Stimulated activated CD8-positive, alpha-beta memory T cell treated with anti-CD3 and anti-CD28 coated beads, Interleukin-15, amount 100 ng/mL, for 48 hours (primary cell): ENCODE results near the gene PIGH.
"Not testable (repeated sequence)": the region's sequence is repeated elsewhere in the genome, so short reads cannot be mapped to it uniquely, and the experiment has no call there.

ENCODE experiments used
- DNase-seq, 2 donors: peaks; one replicate each; pipeline ENCODE4 v3.0.0-alpha.2; 2020; ENCODE audit warnings: low read depth in 2 of 2

Gene PIGH

GRCh38 chr14:67609642-67610310, 9.7 kb upstream of the PIGH start:
- DNase-seq: no peak

GRCh38 chr14:67607646-67608045, 7.6 kb upstream of the PIGH start:
- DNase-seq: no peak

GRCh38 chr14:67602995-67603545, 3.0 kb upstream of the PIGH start:
- DNase-seq: no peak

- DNase-seq: no peak
Measured at GRCh38 chr14:67602076-67602475, 2.0 kb upstream of the PIGH start.

GRCh38 chr14:67600562-67600974, 500 bp upstream of the PIGH start:
- not testable (repeated sequence) for DNase-seq

GRCh38 chr14:67595392-67595791, 4.7 kb downstream of the PIGH start:
- DNase-seq: no peak

GRCh38 chr14:67593650-67594049, 6.4 kb downstream of the PIGH start:
- DNase-seq: not testable (repeated sequence)

- no peak for DNase-seq
Measured at GRCh38 chr14:67589204-67589770, 10.8 kb downstream of the PIGH start.

GRCh38 chr14:67586369-67586768, 13.7 kb downstream of the PIGH start:
- no peak for DNase-seq

- DNase-seq: no peak
Measured at GRCh38 chr14:67584978-67585377, 15.1 kb downstream of the PIGH start.

- DNase-seq: no peak
Measured at GRCh38 chr14:67583711-67584644, 16.1 kb downstream of the PIGH start.

- DNase-seq: no peak
Measured at GRCh38 chr14:67582061-67582460, 18.0 kb downstream of the PIGH start.

GRCh38 chr14:67581643-67582042, 18.4 kb downstream of the PIGH start:
- DNase-seq: no peak

GRCh38 chr14:67580336-67581171, 19.5 kb downstream of the PIGH start:
- DNase-seq: no peak

GRCh38 chr14:67579636-67580035, 20.4 kb downstream of the PIGH start:
- no peak for DNase-seq

GRCh38 chr14:67579040-67579439, 21.0 kb downstream of the PIGH start:
- DNase-seq: no peak

GRCh38 chr14:67577909-67578749, 21.9 kb downstream of the PIGH start:
- DNase-seq: no peak

- no peak for DNase-seq
Measured at GRCh38 chr14:67577181-67577808, 22.8 kb downstream of the PIGH start.

- DNase-seq: no peak
Measured at GRCh38 chr14:67576216-67576955, 23.7 kb downstream of the PIGH start.
